IMR-90 (cell line): ENCODE measurements around the gene HPN.

Experiments used
- BHLHE40 ChIP-seq: fragments of 150-350 bp; IDR thresholded peaks from 2 replicates; pipeline ENCODE4 v1.6.1; 2016; ENCODE audit warnings: mild to moderate bottlenecking, low read depth, low read length
- CEBPB ChIP-seq: IDR thresholded peaks from 2 replicates; pipeline ENCODE4 v1.6.1; 2012; ENCODE audit warnings: low read depth, low read length, improper control_type of control experiment
- CHD1 ChIP-seq: IDR thresholded peaks from 2 replicates; pipeline ENCODE4 v1.6.1; 2012; ENCODE audit warnings: low read depth, low read length, improper control_type of control experiment
- CTCF ChIP-seq: conservative IDR thresholded peaks from 2 replicates; pipeline ENCODE4 v1.5.1; 2012; ENCODE audit warnings: mild to moderate bottlenecking, low read depth, low read length, improper control_type of control experiment
- FOS ChIP-seq: fragments of 150-350 bp; IDR thresholded peaks from 2 replicates; pipeline ENCODE4 v1.6.1; 2016; ENCODE audit warnings: low read depth, low read length
- MAFK ChIP-seq: IDR thresholded peaks from 2 replicates; pipeline ENCODE4 v1.6.1; 2012; ENCODE audit warnings: low read depth, low read length, improper control_type of control experiment
- MXI1 ChIP-seq: IDR thresholded peaks from 2 replicates; pipeline ENCODE4 v1.6.1; 2012; ENCODE audit warnings: low read depth, mild to moderate bottlenecking, low read length, moderate library complexity, borderline replicate concordance
- POLR2A ChIP-seq: IDR thresholded peaks from 2 replicates; pipeline ENCODE4 v1.6.1; 2012; ENCODE audit warnings: mild to moderate bottlenecking, low read depth, low read length
- RCOR1 ChIP-seq: IDR thresholded peaks from 2 replicates; pipeline ENCODE4 v1.6.1; 2012; ENCODE audit warnings: mild to moderate bottlenecking, low read length, improper control_type of control experiment; ENCODE audit not compliant: insufficient replicate concordance
- RFX5 ChIP-seq: IDR thresholded peaks from 2 replicates; pipeline ENCODE4 v1.8.0; 2012; ENCODE audit warnings: low read depth, mild to moderate bottlenecking, low read length, moderate library complexity
- SMC3 ChIP-seq: fragments of 150-350 bp; IDR thresholded peaks from 2 replicates; pipeline ENCODE4 v1.6.1; 2016; ENCODE audit warnings: low read depth, mild to moderate bottlenecking, antibody characterized with exemption, low read length, moderate library complexity
- USF2 ChIP-seq: fragments of 150-350 bp; IDR thresholded peaks from 2 replicates; pipeline ENCODE4 v1.6.1; 2017; ENCODE audit warnings: mild to moderate bottlenecking, antibody characterized with exemption, low read length, low read depth

GRCh38 chr19:35056513-35057063 is 15.1 kb downstream of the HPN start:
- TF ChIP-seq POLR2A (no peak), CTCF (no peak), SMC3 (no peak), RCOR1 (no peak), BHLHE40 (no peak), CEBPB (no peak), RFX5 (no peak), USF2 (no peak), MXI1 (no peak), CHD1 (no peak), MAFK (no peak), FOS (no peak)
